CD4-positive, alpha-beta T cell (primary cell): ENCODE measurements around the gene STX1A. TPM values are rescaled to one million over a fixed set of nuclear protein-coding genes. Genes with fewer than 3 reads are reported as not detected.

Experiments used
- ATAC-seq: fragments of 200-7000 bp; cut with Tn5 transposase; one replicate; pipeline ENCODE4 v1.10.0; 2022; ENCODE audit warnings: mild to moderate bottlenecking; ENCODE audit not compliant: poor library complexity
- CTCF ChIA-PET: fragments of 350-600 bp; sonication (Branson Sonifier 250); formaldehyde crosslinking; loops from one replicate; lab custom pipeline; 2021; ENCODE audit warnings: antibody characterized with exemption, inconsistent platforms; lab: Charles Lee
- POLR2A ChIA-PET: fragments of 350-600 bp; sonication (Branson Sonifier 250); formaldehyde crosslinking; loops from one replicate; lab custom pipeline; 2021; ENCODE audit warnings: antibody characterized with exemption, inconsistent platforms; lab: Charles Lee
- DNase-seq, 14 experiments: peaks; one replicate each; pipeline ENCODE4 v3.0.0-alpha.2; 2013 to 2020; ENCODE audit warnings: mixed read lengths in 2 of 14
- H3K27ac ChIP-seq, 2 donors: one replicate each; pipeline versions ENCODE4 v1.5.1 to v1.7.0; 2013; ENCODE audit warnings: low read length in 2 of 2, low read depth in 1 of 2, mild to moderate bottlenecking in 1 of 2
- H3K27me3 ChIP-seq, 2 experiments: 1 replicate in 1 of 2; 2 replicates in 1 of 2; pipeline versions ENCODE4 v1.6.1 to v1.7.0; 2013; ENCODE audit warnings: low read length in 2 of 2, control low read depth in 1 of 2, mild to moderate bottlenecking in 1 of 2, moderate library complexity in 1 of 2; ENCODE audit not compliant: insufficient read depth in 2 of 2, control insufficient read depth in 1 of 2
- H3K36me3 ChIP-seq: one replicate; pipeline ENCODE4 v1.6.1; 2013; ENCODE audit warnings: low read length, control low read depth; ENCODE audit not compliant: insufficient read depth
- H3K4me1 ChIP-seq: one replicate; pipeline ENCODE4 v1.6.1; 2013; ENCODE audit warnings: low read length, control low read depth; ENCODE audit not compliant: insufficient read depth
- H3K4me3 ChIP-seq: one replicate; pipeline ENCODE4 v1.5.1; 2013; ENCODE audit warnings: mild to moderate bottlenecking, low read length, moderate library complexity
- H3K9me3 ChIP-seq, 2 experiments: 1 replicate in 1 of 2; 2 replicates in 1 of 2; pipeline versions ENCODE4 v1.6.1 to v1.7.0; 2013; ENCODE audit warnings: low read length in 2 of 2, mild to moderate bottlenecking in 2 of 2, control low read depth in 1 of 2, moderate library complexity in 1 of 2; ENCODE audit not compliant: control insufficient read depth in 1 of 2, insufficient read depth in 1 of 2
- H3K27ac Mint-ChIP-seq: one replicate; pipeline ENCODE4 v1.8.0; 2020; ENCODE audit warnings: mixed read lengths
- H3K27me3 Mint-ChIP-seq: one replicate; pipeline ENCODE4 v1.8.0; 2021; ENCODE audit warnings: mixed read lengths
- H3K36me3 Mint-ChIP-seq: one replicate; pipeline ENCODE4 v1.8.0; 2021; ENCODE audit warnings: low read depth, mixed read lengths
- H3K4me1 Mint-ChIP-seq: one replicate; pipeline ENCODE4 v1.8.0; 2021; ENCODE audit warnings: low read depth, mixed read lengths
- H3K4me3 Mint-ChIP-seq: one replicate; pipeline ENCODE4 v1.8.0; 2020; ENCODE audit warnings: mild to moderate bottlenecking, mixed read lengths
- H3K9me3 Mint-ChIP-seq: one replicate; pipeline ENCODE4 v1.8.0; 2020; ENCODE audit warnings: mixed read lengths
- intact Hi-C, 2 experiments: fragments of 100-400 bp; cut with DNase I in 1 of 2; cut with micrococcal nuclease in 1 of 2; formaldehyde crosslinking; loops; one replicate each; pipeline versions ENCODE4 v1.15.1 to v1.9.0; 2023 to 2025; cut with DNase I, micrococcal nuclease
- total RNA-seq, 174 experiments: library from RNA in 2 of 174; stranded (reverse) in 2 of 174; gene quantifications; one replicate each; pipeline ENCODE4 v1.2.3 and lab custom pipeline; 2021 to 2026
- TF ChIP-seq, protein P1 (sequence below): fragments of 200-600 bp; IDR thresholded peaks from one replicate; pipeline ENCODE4 v1.8.0; 2022; ENCODE audit warnings: antibody characterized with exemption, mild to moderate bottlenecking

STX1A gene
- total RNA-seq, 2 experiments from 2014 or later = 15.5 to 20.7 TPM

DNA sequence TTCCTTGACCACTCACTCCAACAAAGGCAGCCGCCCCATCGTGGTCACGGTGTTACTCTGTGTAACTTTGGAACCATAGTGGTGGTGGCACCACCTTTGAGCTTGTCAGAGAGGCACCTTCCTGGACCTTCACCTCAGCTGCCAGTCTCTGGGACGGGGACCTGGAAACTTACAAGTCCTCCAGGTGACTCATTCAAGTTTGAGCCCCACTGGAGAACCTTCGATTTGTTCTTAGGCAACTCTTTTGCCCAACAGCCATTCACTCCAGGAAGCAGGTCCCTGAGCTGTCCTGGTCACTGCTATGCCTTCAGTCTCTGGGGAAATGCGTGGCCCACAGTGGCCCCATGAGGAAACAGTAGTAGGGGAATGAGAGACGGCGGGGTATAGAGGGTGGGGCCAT is 17.2 kb downstream of the STX1A start:
- Histone ChIP-seq H3K36me3 (peaks cover 31% of the 10 kb centered on the region), H3K4me3 (no peak overlapping the region), H3K4me1 (peaks cover 12% of the 10 kb centered on the region), H3K27me3 (no peaks in the 10 kb centered on the region), H3K9me3 (no peaks in the 10 kb centered on the region), H3K27ac (no peak overlapping the region)
- intact Hi-C loops = no loop called here
- no peak for ATAC-seq
- TF ChIP-seq, protein P1, sequence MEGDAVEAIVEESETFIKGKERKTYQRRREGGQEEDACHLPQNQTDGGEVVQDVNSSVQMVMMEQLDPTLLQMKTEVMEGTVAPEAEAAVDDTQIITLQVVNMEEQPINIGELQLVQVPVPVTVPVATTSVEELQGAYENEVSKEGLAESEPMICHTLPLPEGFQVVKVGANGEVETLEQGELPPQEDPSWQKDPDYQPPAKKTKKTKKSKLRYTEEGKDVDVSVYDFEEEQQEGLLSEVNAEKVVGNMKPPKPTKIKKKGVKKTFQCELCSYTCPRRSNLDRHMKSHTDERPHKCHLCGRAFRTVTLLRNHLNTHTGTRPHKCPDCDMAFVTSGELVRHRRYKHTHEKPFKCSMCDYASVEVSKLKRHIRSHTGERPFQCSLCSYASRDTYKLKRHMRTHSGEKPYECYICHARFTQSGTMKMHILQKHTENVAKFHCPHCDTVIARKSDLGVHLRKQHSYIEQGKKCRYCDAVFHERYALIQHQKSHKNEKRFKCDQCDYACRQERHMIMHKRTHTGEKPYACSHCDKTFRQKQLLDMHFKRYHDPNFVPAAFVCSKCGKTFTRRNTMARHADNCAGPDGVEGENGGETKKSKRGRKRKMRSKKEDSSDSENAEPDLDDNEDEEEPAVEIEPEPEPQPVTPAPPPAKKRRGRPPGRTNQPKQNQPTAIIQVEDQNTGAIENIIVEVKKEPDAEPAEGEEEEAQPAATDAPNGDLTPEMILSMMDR = no peak
- Mint-ChIP-seq H3K27ac (no peak overlapping the region), H3K9me3 (no peaks in the 10 kb centered on the region), H3K4me3 (no peak overlapping the region), H3K27me3 (no peaks in the 10 kb centered on the region), H3K36me3 (peaks cover 32% of the 10 kb centered on the region), H3K4me1 (peaks cover 7% of the 10 kb centered on the region)
- DNase-seq = no peak
- CTCF ChIA-PET = interaction anchor here (1.0 kb wide), 1 partner anchor 32 kb away, joined by 5 read pairs; no protein-coding TSS in a partner anchor
- POLR2A ChIA-PET = interaction anchor here (1.0 kb wide), 1 partner anchor 36 kb away, joined by 4 read pairs; the partner anchor contains the start of gene ABHD11

DNA sequence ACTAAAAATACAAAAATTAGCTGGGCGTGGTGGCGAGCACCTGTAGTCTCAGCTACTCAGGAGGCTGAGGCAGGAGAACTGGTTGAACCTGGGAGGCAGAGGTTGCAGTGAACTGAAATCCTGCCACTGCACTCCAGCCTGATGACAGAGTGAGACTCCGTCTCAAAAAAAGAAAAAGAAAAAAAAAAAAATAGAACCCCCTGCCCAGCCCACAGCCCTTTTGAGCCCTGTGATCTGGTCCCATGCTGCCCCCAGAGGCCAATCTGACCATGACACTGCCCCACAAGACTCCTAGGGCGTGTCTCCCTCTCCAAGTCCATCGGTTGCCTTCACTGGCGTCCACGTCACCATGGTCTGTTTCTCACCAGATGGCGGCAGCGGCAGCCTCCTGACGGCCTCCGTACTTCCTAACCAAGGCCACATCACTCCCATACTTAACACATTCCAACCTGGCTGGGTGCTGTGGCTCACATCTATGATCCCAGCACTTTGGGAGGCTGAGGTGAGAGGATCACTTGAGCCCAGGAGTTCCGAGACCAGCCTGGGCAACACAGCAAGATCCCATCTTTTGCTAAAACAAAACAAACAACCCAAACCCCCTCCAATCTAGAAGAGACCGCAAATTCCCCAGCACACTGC is 18.0 kb downstream of the STX1A start:
- no peaks in the 10 kb centered on the region for H3K9me3 Mint-ChIP-seq
- no peaks in the 10 kb centered on the region for H3K27me3 ChIP-seq
- ChIA-PET CTCF (interaction anchor here (0.9 to 1.0 kb wide), 2 partner anchors 33 kb away, joined by 3 to 5 read pairs; no protein-coding TSS in a partner anchor), POLR2A (interaction anchor here (1.0 kb wide), 1 partner anchor 37 kb away, joined by 4 read pairs; the partner anchor contains the start of gene ABHD11)
- H3K27ac Mint-ChIP-seq = peak overlapping the region; percentile 44
- peaks cover 4% of the 10 kb centered on the region for H3K4me1 ChIP-seq
- H3K4me3 Mint-ChIP-seq = no peak overlapping the region
- H3K4me1 Mint-ChIP-seq = peaks cover 2% of the 10 kb centered on the region
- H3K4me3 ChIP-seq = no peak overlapping the region
- H3K27me3 Mint-ChIP-seq = no peaks in the 10 kb centered on the region
- H3K36me3 ChIP-seq = peaks cover 39% of the 10 kb centered on the region
- peaks cover 39% of the 10 kb centered on the region for H3K36me3 Mint-ChIP-seq
- no peak overlapping the region for H3K27ac ChIP-seq
- no peaks in the 10 kb centered on the region for H3K9me3 ChIP-seq
- DNase-seq (peak in 4 of 14 experiments; percentile 19 to 65 (median 48)), ATAC-seq (peak; percentile 37)
- intact Hi-C loops = no loop called here
- TF ChIP-seq, protein P1 = peak; percentile 46

DNA sequence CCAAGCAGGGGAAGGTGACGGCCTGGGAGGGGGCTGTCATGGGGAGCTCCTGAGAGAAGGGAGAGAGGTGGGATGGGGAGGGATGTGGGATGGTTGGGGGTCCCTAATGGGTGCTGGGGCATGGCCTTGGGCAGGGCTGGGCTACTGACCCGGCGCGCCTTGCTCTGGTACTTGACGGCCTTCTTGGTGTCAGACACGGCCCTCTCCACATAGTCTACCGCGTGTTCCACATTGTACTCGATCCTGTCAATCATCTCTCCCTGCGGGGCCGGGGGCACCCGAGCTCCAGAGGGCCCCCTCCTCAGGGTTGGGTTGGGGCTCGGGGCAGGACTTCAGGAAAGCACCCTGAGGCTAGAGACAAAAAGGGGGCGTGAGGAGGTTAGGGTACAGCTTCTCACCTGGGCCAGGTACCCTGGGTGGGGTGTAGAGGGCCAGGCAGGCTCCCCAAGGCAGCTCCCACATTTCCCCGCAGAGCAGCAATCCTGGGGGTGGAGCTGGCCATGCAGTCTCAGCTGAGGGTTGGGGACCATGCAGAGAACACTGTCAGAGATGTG is 18.8 kb downstream of the STX1A start:
- DNase-seq = no peak
- CTCF ChIA-PET = interaction anchor here (0.9 kb wide), 1 partner anchor 34 kb away, joined by 3 read pairs; no protein-coding TSS in a partner anchor
- Histone ChIP-seq H3K36me3 (peaks cover 47% of the 10 kb centered on the region), H3K4me1 (peaks cover 4% of the 10 kb centered on the region), H3K9me3 (no peaks in the 10 kb centered on the region), H3K27ac (no peak overlapping the region), H3K27me3 (no peaks in the 10 kb centered on the region), H3K4me3 (no peak overlapping the region)
- POLR2A ChIA-PET = no interaction called here
- Mint-ChIP-seq H3K9me3 (no peaks in the 10 kb centered on the region), H3K4me3 (no peak overlapping the region), H3K27ac (no peak overlapping the region), H3K36me3 (peaks cover 48% of the 10 kb centered on the region), H3K4me1 (peaks cover 3% of the 10 kb centered on the region), H3K27me3 (no peaks in the 10 kb centered on the region)
- TF ChIP-seq, protein P1 = no peak
- no peak for ATAC-seq
- intact Hi-C loops = no loop called here
